Measurements from ENCODE around the gene ST6GALNAC4.

GRCh38 chr9:127941961-127942215 is 25.0 kb upstream of the ST6GALNAC4 start:
- TF ChIP-seq POLR2A (IDR thresholded peaks at IDR 0.05; ENCODE audit: low read depth, low read length) (no peak), TAF1 (IDR thresholded peaks at IDR 0.05; ENCODE audit: low read depth, low read length) (no peak), POLR2AphosphoS5 (IDR thresholded peaks at IDR 0.05; ENCODE audit: low read depth, low read length) (no peak)
